Measurements from ENCODE around the gene TTC3. TPM values are rescaled to one million over a fixed set of nuclear protein-coding genes. Genes with fewer than 3 reads are reported as not detected.

The TTC3 gene
- total RNA-seq, 3 donors from 2014 or later = 179 to 269 (median 249) TPM

GRCh38 chr21:37117204-37117603 lies 44.1 kb downstream of the TTC3 start:
- Histone ChIP-seq H3K36me3 (no peaks in the 10 kb centered on the region), H3K4me1 (no peaks in the 10 kb centered on the region), H3K27ac (no peak overlapping the region), H3K27me3 (no peaks in the 10 kb centered on the region), H3K4me3 (no peak overlapping the region), H3K9me3 (no peaks in the 10 kb centered on the region)
- intact Hi-C loops (cut with DNase I; ENCODE audit: low total_unique reads) = no loop called here
- TF ChIP-seq POLR2AphosphoS5 (IDR thresholded peaks at IDR 0.05) = no peak
- TF ChIP-seq POLR2A (IDR thresholded peaks at IDR 0.05) = no peak
- no peak for TF ChIP-seq CTCF (IDR thresholded peaks at IDR 0.05)
- no peak for DNase-seq (ENCODE audit: low spot score in 2 of 2)

- intact Hi-C loops (cut with DNase I; ENCODE audit: low total_unique reads) = no loop called here
- Histone ChIP-seq H3K27me3 (no peaks in the 10 kb centered on the region), H3K36me3 (no peaks in the 10 kb centered on the region), H3K4me1 (no peaks in the 10 kb centered on the region), H3K27ac (no peak overlapping the region), H3K4me3 (no peak overlapping the region), H3K9me3 (no peaks in the 10 kb centered on the region)
- TF ChIP-seq POLR2A (IDR thresholded peaks at IDR 0.05) (no peak), POLR2AphosphoS5 (IDR thresholded peaks at IDR 0.05) (no peak), CTCF (IDR thresholded peaks at IDR 0.05) (no peak)
- no peak for DNase-seq (ENCODE audit: low spot score in 2 of 2)
Measured at GRCh38 chr21:37118187-37118826, 45.3 kb downstream of the TTC3 start.

- Histone ChIP-seq H3K9me3 (no peaks in the 10 kb centered on the region), H3K27me3 (no peaks in the 10 kb centered on the region), H3K36me3 (no peaks in the 10 kb centered on the region), H3K4me3 (no peak overlapping the region), H3K27ac (no peak overlapping the region), H3K4me1 (no peaks in the 10 kb centered on the region)
- intact Hi-C loops (cut with DNase I; ENCODE audit: low total_unique reads) = no loop called here
- no peak for DNase-seq (ENCODE audit: low spot score in 2 of 2)
- TF ChIP-seq POLR2AphosphoS5 (IDR thresholded peaks at IDR 0.05) (no peak), POLR2A (IDR thresholded peaks at IDR 0.05) (no peak), CTCF (IDR thresholded peaks at IDR 0.05) (no peak)
Measured at GRCh38 chr21:37119421-37120218, 46.6 kb downstream of the TTC3 start.

GRCh38 chr21:37128076-37128475 lies 55.0 kb downstream of the TTC3 start:
- no peaks in the 10 kb centered on the region for H3K27me3 ChIP-seq
- peak in 1 of 2 donors; percentile 62 for DNase-seq (ENCODE audit: low spot score in 2 of 2)
- H3K36me3 ChIP-seq = no peaks in the 10 kb centered on the region
- H3K27ac ChIP-seq = peak overlapping the region; percentile 56 to 60
- TF ChIP-seq CTCF (IDR thresholded peaks at IDR 0.05) = no peak
- TF ChIP-seq POLR2AphosphoS5 (IDR thresholded peaks at IDR 0.05) = no peak
- TF ChIP-seq POLR2A (IDR thresholded peaks at IDR 0.05) = no peak
- H3K9me3 ChIP-seq = no peaks in the 10 kb centered on the region
- intact Hi-C loops (cut with DNase I; ENCODE audit: low total_unique reads) = no loop called here
- no peaks in the 10 kb centered on the region for H3K4me1 ChIP-seq
- no peak overlapping the region for H3K4me3 ChIP-seq

GRCh38 chr21:37130971-37131370 lies 57.9 kb downstream of the TTC3 start:
- intact Hi-C loops (cut with DNase I; ENCODE audit: low total_unique reads) = no loop called here
- no peak for TF ChIP-seq POLR2AphosphoS5 (IDR thresholded peaks at IDR 0.05)
- no peak for TF ChIP-seq CTCF (IDR thresholded peaks at IDR 0.05)
- TF ChIP-seq POLR2A (IDR thresholded peaks at IDR 0.05) = no peak
- DNase-seq (ENCODE audit: low spot score in 2 of 2) = no peak
- Histone ChIP-seq H3K4me3 (no peak overlapping the region), H3K9me3 (no peaks in the 10 kb centered on the region), H3K4me1 (no peaks in the 10 kb centered on the region), H3K36me3 (peaks cover 4% of the 10 kb centered on the region), H3K27ac (no peak overlapping the region), H3K27me3 (no peaks in the 10 kb centered on the region)
